ENCODE measurements around the gene PTPN14.

GRCh38 chr1:214341459-214341858 lies 209.9 kb downstream of the PTPN14 start:
- TF ChIP-seq CTCF (conservative IDR thresholded peaks at IDR 0.05 in 1 of 2, IDR thresholded peaks at IDR 0.05 in 1 of 2; ENCODE audit: extremely low read depth in 1 of 2, insufficient read depth in 1 of 2, low read depth in 1 of 2, low read length in 2 of 2): no peak
- no peak for TF ChIP-seq EZH2 (IDR thresholded peaks at IDR 0.05; ENCODE audit: borderline replicate concordance, low read length)
